Pancreas (tissue), 10 donors: ENCODE results near the gene UBE2D1. TPM values are rescaled to one million over a fixed set of nuclear protein-coding genes. Genes with fewer than 3 reads are reported as not detected.

ENCODE experiments used
- ATAC-seq, 4 donors: fragments of 200-7000 bp; cut with Tn5 transposase; one replicate each; pipeline versions ENCODE4 v1.8.0 to v1.9.1; 2020; ENCODE audit warnings: mild to moderate bottlenecking in 4 of 4, moderate library complexity in 4 of 4
- DNase-seq, 6 donors: peaks; one replicate each; pipeline ENCODE4 v3.0.0-alpha.2; 2020
- FAIRE-seq: peaks from 2 replicates; lab custom pipeline; 2012; peaks lifted over from hg19 to GRCh38; lab: Jason Lieb, UNC
- H3K27ac ChIP-seq, 4 donors: fragments of 200-600 bp; sonication (generic); 1 replicate in 3 of 4; 2 replicates in 1 of 4; pipeline versions ENCODE4 v1.5.0 to v1.8.0; 2020
- H3K27me3 ChIP-seq, 4 donors: fragments of 200-600 bp; one replicate each; pipeline ENCODE4 v1.8.0; 2021
- H3K36me3 ChIP-seq, 3 donors: fragments of 200-600 bp; sonication (generic) in 1 of 3; one replicate each; pipeline versions ENCODE4 v1.5.0 to v1.8.0; 2020 to 2021
- H3K4me1 ChIP-seq, 3 donors: fragments of 200-600 bp; one replicate each; pipeline ENCODE4 v1.8.0; 2021
- H3K4me3 ChIP-seq, 4 donors: fragments of 200-600 bp; sonication (generic) in 2 of 4; one replicate each; pipeline versions ENCODE4 v1.5.0 to v1.8.0; 2020 to 2021
- H3K9me3 ChIP-seq, 4 donors: fragments of 200-600 bp; one replicate each; pipeline ENCODE4 v1.8.0; 2021
- CTCF ChIP-seq, 4 donors: fragments of 200-600 bp; sonication (generic) in 3 of 4; IDR thresholded peaks; one replicate each; pipeline versions ENCODE4 v1.5.0 to v1.8.0; 2021; ENCODE audit warnings: antibody characterized with exemption in 4 of 4
- WGBS, 2 donors: extraction: QIAGEN DNeasy Blood & Tissue Kit; methylation state at CpG; one replicate each; pipeline ENCODE4 v1.1.7; 2013; 5-methylcytosine and 5-hydroxymethylcytosine counted together
- intact Hi-C, 3 donors: fragments of 100-400 bp; cut with DNase I; formaldehyde crosslinking; loops; one replicate each; pipeline versions ENCODE4 v1.11.1 to v1.14.2; 2022
- polyA plus RNA-seq, 2 donors: library from polyadenylated mRNA; stranded (reverse); fragments of 200-250 nt; gene quantifications; one replicate each; pipeline ENCODE4 v1.2.3, GENCODE V29; 2013
- total RNA-seq, 6 donors: library from RNA; stranded (reverse); fragmentation: NEBNext Ultra II Directional in 4 of 6; extraction: Animal tissue kit (Norgen Biotek cat#: 25700) in 4 of 6; gene quantifications; one replicate each; pipeline versions ENCODE4 v1.2.1 to v1.2.4, GENCODE V29; 2021 to 2023
- donor health status: healthy with polysubstance abuse.
- donor health status: DM: no; HTN: no; CAD: no; lungs with moderate emphysema.
- donor health status: DM: no; HTN: no; CAD: no.
- donor health status: control.
- donor health status: control.
- donor health status: Bipolar disorder and iron deficiency.
- donor health status: DM: yes; HTN: yes; CAD: no.
- donor health status: DM: no; HTN: no; CAD: no.
- donor health status: DM: no; HTN: no; CAD: no.
- donor health status: DM: yes; HTN: yes; CAD: no.

The UBE2D1 gene
- total and polyA plus RNA-seq, 8 donors = 2.5 to 8.9 (median 3.1) TPM

- no peaks in the 10 kb centered on the region for H3K27me3 ChIP-seq
- no peak overlapping the region for H3K27ac ChIP-seq
- TF ChIP-seq CTCF (IDR thresholded peaks at IDR 0.05) = no peak
- no peak overlapping the region for H3K4me3 ChIP-seq
- DNase-seq = no peak
- H3K9me3 ChIP-seq = peaks cover 0 to 3% (median 0%) of the 10 kb centered on the region in 4 donors
- intact Hi-C loops = no loop called here
- 85 to 88% methylated on average over 2 of the region's 2 CpGs for WGBS, 2 donors
- H3K4me1 ChIP-seq = no peaks in the 10 kb centered on the region
- peaks cover 0 to 26% (median 15%) of the 10 kb centered on the region in 3 donors for H3K36me3 ChIP-seq
- no peak for ATAC-seq
- no peak for FAIRE-seq
Observed at GRCh38 chr10:58393317-58393716, 58.5 kb downstream of the UBE2D1 start.

- TF ChIP-seq CTCF (IDR thresholded peaks at IDR 0.05) = no peak
- FAIRE-seq = no peak
- H3K27ac ChIP-seq = no peak overlapping the region
- peaks cover 0 to 19% (median 15%) of the 10 kb centered on the region in 3 donors for H3K36me3 ChIP-seq
- no peak for ATAC-seq
- intact Hi-C loops = no loop called here
- H3K4me1 ChIP-seq = no peaks in the 10 kb centered on the region
- H3K27me3 ChIP-seq = no peaks in the 10 kb centered on the region
- DNase-seq = no peak
- no peak overlapping the region for H3K4me3 ChIP-seq
- H3K9me3 ChIP-seq = peaks cover 0 to 3% (median 0%) of the 10 kb centered on the region in 4 donors
Observed at GRCh38 chr10:58394471-58394870, 59.7 kb downstream of the UBE2D1 start.

- Histone ChIP-seq H3K4me1 (no peaks in the 10 kb centered on the region), H3K27ac (no peak overlapping the region), H3K36me3 (peaks cover 0 to 19% (median 13%) of the 10 kb centered on the region in 3 donors), H3K4me3 (no peak overlapping the region), H3K27me3 (no peaks in the 10 kb centered on the region), H3K9me3 (peaks cover 0 to 3% (median 0%) of the 10 kb centered on the region in 4 donors)
- DNase-seq (no peak), ATAC-seq (no peak), FAIRE-seq (no peak)
- intact Hi-C loops = no loop called here
- TF ChIP-seq CTCF (IDR thresholded peaks at IDR 0.05) = no peak
Observed at GRCh38 chr10:58396057-58396456, 61.3 kb downstream of the UBE2D1 start.

- 92 to 100% methylated on average over 3 of the region's 3 CpGs for WGBS, 2 donors
- Histone ChIP-seq H3K36me3 (peaks cover 0 to 19% (median 13%) of the 10 kb centered on the region in 3 donors), H3K27me3 (no peaks in the 10 kb centered on the region), H3K27ac (no peak overlapping the region), H3K4me3 (no peak overlapping the region), H3K4me1 (no peaks in the 10 kb centered on the region), H3K9me3 (peaks cover 0 to 3% (median 0%) of the 10 kb centered on the region in 4 donors)
- no peak for ATAC-seq
- DNase-seq = no peak
- TF ChIP-seq CTCF (IDR thresholded peaks at IDR 0.05) = no peak
- no peak for FAIRE-seq
- intact Hi-C loops = no loop called here
Observed at GRCh38 chr10:58397830-58398229, 63.0 kb downstream of the UBE2D1 start.

- Histone ChIP-seq H3K4me3 (no peak overlapping the region), H3K27ac (no peak overlapping the region), H3K4me1 (no peaks in the 10 kb centered on the region), H3K36me3 (peaks cover 0 to 15% (median 13%) of the 10 kb centered on the region in 3 donors), H3K27me3 (no peaks in the 10 kb centered on the region), H3K9me3 (peaks cover 0 to 3% (median 0%) of the 10 kb centered on the region in 4 donors)
- 90 to 93% methylated on average over 4 of the region's 4 CpGs for WGBS, 2 donors
- no peak for TF ChIP-seq CTCF (IDR thresholded peaks at IDR 0.05)
- FAIRE-seq = no peak
- no peak for ATAC-seq
- no peak for DNase-seq
- intact Hi-C loops = no loop called here
Observed at GRCh38 chr10:58399410-58399809, 64.6 kb downstream of the UBE2D1 start.
